HG03159 (cell line): ENCODE results near the gene CHRDL1.
A peak's percentile ranks its signal among the peaks of the same experiment; 100 is the strongest.

Experiments
- ATAC-seq: cut with Tn5 transposase; IDR thresholded peaks from one replicate; pipeline ENCODE4 v1.9.1; 2021; ENCODE audit warnings: mild to moderate bottlenecking, moderate library complexity; ENCODE audit not compliant: unreplicated experiment

CHRDL1 gene

DNA sequence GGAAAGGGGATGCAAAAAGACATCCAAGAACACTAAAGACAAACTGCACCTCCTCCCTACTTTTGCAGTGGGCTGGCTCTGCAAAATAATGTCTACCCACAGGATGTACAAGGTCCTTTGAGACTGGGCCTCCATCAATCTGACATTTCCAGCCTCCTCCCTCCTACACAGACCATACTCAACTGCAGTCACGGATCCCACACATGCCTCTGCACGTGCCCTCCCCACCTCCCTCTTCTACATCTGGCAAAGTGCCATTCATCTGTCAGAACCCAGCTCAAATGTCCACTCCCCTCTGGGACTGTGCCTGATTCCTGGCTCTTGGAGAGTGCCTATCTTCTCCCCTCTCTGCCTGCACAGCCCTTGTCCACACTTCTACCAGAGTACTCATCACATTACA lies 50.3 kb downstream of the CHRDL1 start:
- ATAC-seq = no peak

DNA sequence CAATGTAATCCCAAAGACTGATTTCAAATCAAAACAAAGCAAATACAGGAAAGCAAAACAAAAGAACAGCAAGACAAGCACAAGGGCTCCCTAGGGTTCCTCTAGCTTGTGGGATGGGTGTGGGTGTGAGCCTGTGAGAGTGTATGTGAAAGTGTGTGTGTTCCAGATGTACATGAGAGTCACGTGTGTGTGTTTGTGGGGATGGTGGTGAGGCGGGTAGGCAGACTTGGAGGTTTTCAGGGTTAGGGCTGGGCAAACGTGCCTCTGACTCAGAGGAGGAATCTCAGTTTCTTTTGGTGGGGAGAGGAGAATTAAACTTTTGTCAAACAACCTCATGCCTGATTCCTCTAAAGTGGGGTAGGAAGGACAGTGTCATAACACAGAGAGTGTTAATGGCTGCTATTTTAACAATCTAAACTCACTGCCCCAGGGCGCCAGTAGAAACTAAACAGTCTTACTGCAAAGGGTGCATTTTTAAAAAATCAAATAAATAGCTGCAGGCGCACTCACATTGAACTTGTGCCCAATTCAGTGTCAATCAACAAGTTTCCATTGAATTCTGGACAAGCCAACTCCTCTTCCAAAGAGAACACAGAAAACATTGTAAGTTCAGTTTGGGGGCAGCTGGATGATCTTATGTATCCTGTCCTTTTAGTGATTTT lies 51.8 kb downstream of the CHRDL1 start:
- ATAC-seq = peak; percentile 42

DNA sequence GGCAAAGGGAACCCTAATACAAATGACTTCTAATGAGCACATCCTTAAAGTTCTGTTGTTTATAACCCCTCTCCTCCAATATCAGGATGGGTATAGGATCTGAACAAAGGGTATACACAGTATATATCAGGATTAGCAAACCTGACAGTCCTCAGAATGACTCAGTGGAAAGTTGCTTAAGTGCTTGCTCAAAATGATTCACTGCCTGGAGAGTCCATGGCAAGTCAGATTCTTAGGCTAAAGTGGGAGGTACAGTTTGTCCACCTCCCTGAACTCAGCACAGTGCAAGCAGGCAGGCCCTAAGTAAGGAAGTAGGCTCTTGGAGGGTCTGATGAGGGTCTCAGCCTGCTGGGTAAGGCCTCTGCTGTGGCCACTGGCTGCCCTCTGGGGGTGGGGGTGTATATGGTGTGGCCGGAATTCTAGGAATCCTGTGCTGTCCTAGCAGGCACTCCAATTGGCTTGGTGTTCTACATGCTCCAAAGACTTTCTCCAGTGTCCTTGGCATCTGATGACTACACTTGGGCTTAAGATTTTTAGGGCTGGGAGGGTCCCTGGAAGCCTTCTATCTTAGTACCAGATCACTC lies 54.3 kb downstream of the CHRDL1 start:
- ATAC-seq = no peak

- no peak for ATAC-seq
Observed at GRCh38 chrX:110734894-110735541, 60.6 kb downstream of the CHRDL1 start.

DNA sequence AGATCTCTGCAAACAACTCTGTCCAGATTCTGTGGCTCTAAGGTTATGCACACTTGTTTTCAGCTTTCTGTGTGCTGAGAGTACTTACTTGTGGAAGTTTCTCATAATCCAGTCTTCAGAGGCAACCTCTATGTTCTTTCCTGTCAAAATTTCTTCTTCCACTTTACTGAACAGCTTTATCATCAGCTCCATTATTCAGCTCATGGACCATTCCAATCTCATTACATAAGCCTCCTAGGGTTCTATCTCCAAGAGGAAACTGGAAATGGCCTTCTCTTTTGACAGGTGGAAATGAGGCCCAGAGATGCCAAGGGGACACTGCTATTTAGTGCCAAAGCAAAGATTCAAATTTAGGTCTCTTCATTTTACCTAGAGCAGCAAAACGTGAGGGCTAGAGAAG lies 61.3 kb downstream of the CHRDL1 start:
- ATAC-seq = no peak

GRCh38 chrX:110733166-110733565 lies 62.5 kb downstream of the CHRDL1 start:
- no peak for ATAC-seq

DNA sequence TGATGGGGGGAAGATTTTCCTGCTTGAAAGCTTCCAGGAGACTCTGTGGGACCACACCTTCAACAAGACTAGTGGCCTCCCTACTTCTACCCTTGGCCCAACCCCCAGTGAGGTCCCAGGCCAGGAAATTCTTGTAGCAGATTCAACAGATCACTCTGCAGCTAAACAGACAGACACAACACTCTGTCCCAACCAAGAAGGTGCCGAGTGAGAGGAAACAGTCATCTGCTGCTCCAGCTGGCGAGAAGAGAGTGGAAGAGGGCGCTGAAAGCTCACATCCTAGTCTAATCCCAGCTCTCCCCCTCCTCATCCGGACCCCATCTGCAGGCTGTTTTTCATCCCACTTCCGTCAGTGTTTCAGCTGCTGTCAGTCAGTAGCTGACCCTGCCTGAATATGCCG lies 63.4 kb downstream of the CHRDL1 start:
- no peak for ATAC-seq

GRCh38 chrX:110723844-110724243 lies 71.8 kb downstream of the CHRDL1 start:
- no peak for ATAC-seq

GRCh38 chrX:110722135-110722534 lies 73.5 kb downstream of the CHRDL1 start:
- no peak for ATAC-seq

GRCh38 chrX:110713666-110714065 lies 82.0 kb downstream of the CHRDL1 start:
- no peak for ATAC-seq

DNA sequence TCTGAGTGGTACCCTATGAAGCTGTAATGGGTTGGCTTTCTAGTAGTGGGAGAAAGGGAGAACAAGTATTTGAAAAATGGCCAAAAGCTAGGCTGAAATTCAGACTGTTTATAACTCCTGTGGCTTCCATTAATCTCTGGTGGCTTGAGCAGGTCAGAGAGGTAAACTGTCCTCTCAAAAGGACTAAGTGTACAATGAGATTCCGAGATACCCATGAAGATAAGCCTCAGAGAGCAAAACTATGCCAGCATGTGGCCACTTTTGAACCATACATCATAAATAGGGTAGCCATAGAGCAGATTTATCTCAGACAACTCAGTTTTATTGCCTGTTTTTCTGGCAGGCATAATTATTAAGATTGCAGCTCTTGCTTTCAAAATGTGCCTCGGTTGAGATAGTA lies 89.2 kb downstream of the CHRDL1 start:
- ATAC-seq = no peak

DNA sequence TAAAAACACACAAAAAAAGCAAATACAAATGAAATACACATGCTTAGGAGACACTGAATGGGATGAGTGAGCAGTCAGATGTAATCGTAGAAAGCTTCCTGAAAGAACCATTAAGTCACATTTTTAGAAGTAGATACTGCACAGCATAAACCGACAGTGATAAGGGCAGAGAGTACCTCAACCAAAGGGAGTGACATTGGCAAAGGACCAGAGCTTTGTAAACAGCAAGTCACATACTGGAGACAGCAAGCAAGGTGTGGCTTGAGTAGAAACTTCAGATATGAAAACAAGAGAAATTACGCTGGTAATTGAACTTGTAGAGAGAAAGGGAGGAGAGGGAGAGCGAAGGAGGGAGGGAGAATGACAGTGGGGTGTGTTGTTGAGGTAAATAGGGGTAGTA lies 92.0 kb downstream of the CHRDL1 start:
- ATAC-seq = no peak

- ATAC-seq = peak; percentile 42
Observed at GRCh38 chrX:110699109-110699508, 96.5 kb downstream of the CHRDL1 start.

DNA sequence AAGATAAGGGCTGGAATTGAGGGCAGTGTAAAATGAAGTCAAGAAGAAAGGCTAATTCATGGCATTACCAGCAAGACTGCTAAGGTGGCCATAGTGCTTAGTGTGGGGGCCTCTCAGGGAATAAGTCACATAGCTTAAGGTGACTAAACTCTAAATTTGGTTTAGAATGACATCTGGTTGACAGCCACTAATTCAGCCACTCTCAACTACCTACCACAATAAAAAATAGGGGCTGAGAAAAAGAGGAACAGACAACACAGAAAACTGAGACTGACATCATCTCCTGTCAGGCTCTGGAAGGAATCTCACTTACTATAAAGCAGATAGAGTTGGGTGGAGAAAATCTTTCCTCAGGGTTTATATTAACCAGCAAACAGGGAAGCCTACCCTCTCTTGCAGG lies 96.9 kb downstream of the CHRDL1 start:
- ATAC-seq = peak; percentile 63

GRCh38 chrX:110692866-110693265 lies 102.8 kb downstream of the CHRDL1 start:
- ATAC-seq = no peak

DNA sequence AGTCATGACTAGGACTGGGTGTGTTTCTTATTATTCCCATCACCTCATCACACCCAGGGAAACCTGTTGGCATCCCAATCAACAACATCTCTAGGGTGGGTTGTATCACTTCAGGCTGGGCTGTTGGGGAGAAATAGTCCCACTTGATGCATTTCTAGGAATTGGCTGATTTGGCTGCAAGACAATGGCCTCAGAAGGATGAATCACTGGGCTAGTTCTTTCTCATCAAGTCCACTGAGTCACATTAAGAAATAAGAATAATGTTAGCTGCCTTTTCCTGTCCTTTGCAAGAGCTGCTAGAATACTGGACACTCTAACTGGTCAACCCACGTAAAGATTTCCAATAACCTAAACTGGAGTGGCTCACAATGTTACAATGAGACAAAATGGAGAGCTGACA lies 104.2 kb downstream of the CHRDL1 start:
- ATAC-seq = no peak

DNA sequence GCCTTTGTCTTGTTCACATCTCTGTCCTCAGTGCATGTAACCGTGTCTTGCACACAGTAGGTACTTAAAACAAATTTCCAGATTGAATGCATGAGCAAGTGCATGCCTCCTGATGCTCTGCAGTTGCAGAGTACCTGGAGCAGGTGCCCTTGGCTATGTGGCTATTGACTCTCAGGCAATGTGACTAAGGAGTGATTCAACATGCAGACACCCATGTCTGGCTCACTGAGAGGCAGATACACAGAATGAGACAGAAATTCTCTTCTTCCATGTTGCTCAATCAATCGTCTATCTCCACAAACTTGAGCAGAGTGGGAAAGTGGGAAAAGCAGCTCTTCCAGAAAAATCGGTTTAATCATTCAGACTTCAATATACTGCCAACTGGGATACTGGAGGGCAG lies 111.0 kb downstream of the CHRDL1 start:
- ATAC-seq = no peak

GRCh38 chrX:110683925-110684324 lies 111.7 kb downstream of the CHRDL1 start:
- no peak for ATAC-seq

DNA sequence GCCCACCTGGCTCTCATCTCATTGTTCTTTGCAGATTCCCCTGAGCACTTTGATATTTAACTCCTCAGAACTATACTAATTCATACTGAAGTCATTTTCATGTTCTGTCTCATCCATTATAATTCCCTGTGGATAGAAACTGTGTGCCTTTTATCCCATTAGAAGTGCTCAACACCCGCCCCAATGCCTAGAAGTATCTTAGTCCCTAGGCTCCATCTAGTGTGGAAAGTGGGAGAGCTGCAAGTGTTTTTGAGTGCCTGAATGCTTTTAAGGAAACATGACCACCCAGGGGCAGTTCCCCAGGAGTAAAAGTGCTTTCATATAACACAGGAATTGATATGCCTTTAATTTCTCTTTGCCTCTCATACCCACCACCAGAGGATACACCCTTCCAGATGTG lies 117.0 kb downstream of the CHRDL1 start:
- ATAC-seq = no peak

DNA sequence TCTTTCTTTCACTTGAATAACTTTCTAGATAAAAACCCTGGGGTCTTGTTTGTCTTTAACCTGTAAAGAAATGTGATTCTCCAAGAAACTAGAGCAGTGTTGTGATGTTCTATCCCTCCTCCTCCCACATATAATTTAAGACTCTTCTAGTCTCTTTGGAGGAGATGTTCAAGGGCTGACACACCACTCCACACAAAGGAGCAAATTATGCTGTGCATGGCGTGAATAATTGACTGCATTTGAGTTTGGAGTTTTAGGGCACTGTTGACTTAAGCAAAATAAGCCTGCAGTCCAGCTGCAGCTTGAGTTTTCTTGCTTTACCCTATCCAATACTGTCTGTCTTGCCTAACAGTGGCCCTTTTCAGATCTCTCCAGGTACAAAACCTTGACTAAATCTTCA lies 119.7 kb downstream of the CHRDL1 start:
- no peak for ATAC-seq

DNA sequence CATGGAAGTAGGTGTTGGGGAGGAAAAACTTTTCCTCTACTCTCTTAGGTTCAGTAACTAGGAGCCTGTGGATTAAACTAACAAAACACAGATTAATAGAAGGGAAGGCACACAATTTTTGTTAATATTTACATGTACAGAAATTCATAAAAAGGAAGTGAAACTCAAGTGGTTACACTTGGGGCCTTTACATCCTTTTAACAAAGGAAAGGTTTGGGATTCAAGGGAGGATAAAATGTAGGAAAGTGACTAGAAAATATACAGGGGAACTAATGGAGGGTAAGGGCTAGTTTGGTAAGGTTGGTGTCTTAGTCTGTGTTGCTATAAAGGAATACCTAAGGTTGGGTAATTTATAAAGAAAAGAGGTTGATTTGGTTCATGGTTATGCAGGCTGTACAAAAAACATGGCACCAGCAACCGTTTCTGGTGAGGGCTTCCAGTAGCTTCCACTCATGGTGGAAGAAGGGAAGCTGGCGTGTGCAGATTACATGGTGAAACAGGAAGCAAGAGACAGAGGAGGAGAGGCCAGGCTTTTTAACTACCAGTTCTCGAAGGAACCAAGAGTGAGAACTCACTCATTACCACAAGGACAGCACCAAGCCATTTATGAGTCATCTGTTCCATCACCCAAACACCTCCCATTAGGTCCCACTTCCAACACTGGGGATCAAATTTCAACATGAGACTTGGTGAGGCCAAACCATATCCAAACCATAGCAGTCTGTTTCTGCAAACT lies 124.4 kb downstream of the CHRDL1 start:
- ATAC-seq = peak; percentile 95

DNA sequence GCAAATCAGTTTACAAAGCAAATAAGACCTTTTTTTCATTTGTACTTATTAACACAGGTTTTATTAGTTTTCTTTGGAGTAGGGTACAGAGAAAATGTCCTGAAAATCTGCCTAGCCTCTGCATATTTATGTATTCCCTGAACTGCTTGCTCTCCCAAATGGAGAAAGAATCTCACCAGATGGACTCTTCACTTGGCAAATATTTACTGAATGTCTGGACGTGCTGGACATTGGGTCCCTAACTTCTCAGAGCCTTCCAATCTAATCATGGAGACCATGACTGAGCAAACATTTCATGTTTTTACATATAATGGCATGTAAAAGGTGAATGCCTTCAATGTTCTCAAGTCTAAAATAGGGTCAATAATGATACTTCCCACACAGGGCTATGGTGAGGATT lies 126.0 kb downstream of the CHRDL1 start:
- ATAC-seq = no peak
